Panc1 (cell line): ENCODE data around the gene PPFIA4. TPM values are rescaled to one million over a fixed set of nuclear protein-coding genes. Genes with fewer than 3 reads are reported as not detected.

Source experiments
- ATAC-seq: fragments of 200-7000 bp; cut with Tn5 transposase; 2 replicates; pipeline ENCODE4 v1.9.1; 2020; ENCODE audit warnings: mild to moderate bottlenecking, moderate library complexity
- BruUV-seq: library from RNA; stranded (reverse); fragments of 400-500 nt; replicated peaks from 2 replicates; lab custom pipeline; 2021; lab: Mats Ljungman, UMichigan
- CTCF ChIA-PET: fragments of 300-600 bp; sonication (Branson Sonifier 250); formaldehyde crosslinking; loops from one replicate; lab custom pipeline; 2022; ENCODE audit warnings: antibody characterized with exemption; lab: Charles Lee
- POLR2A ChIA-PET: fragments of 300-600 bp; sonication (Branson Sonifier 250); formaldehyde crosslinking; loops from one replicate; lab custom pipeline; 2022; ENCODE audit warnings: antibody characterized with exemption; lab: Charles Lee
- DNase-seq: peaks from one replicate; pipeline ENCODE4 v3.0.0-alpha.2; 2010; ENCODE audit warnings: low read depth, low spot score
- H3K27ac ChIP-seq: 2 replicates; pipeline ENCODE4 v1.5.1; 2011; ENCODE audit warnings: mild to moderate bottlenecking, low read length, inconsistent platforms
- H3K27me3 ChIP-seq: fragments of 200-500 bp; sonication (Bioruptor generic); 2 replicates; pipeline ENCODE4 v1.6.0; 2014; ENCODE audit warnings: low read length, inconsistent platforms; ENCODE audit not compliant: control insufficient read depth, insufficient read depth
- H3K36me3 ChIP-seq: fragments of 200-500 bp; sonication (Bioruptor generic); 2 replicates; pipeline ENCODE4 v1.5.1; 2014; ENCODE audit warnings: inconsistent platforms, mild to moderate bottlenecking, low read length, moderate library complexity; ENCODE audit not compliant: control insufficient read depth, insufficient read depth
- H3K4me1 ChIP-seq: 2 replicates; pipeline ENCODE4 v1.5.1; 2011; ENCODE audit warnings: inconsistent platforms, mild to moderate bottlenecking, low read length, moderate library complexity; ENCODE audit not compliant: control insufficient read depth, insufficient read depth
- H3K4me3 ChIP-seq, 2 experiments: 2 replicates each; pipeline ENCODE4 v1.5.1; 2011 to 2012; ENCODE audit warnings: low read depth in 2 of 2, low read length in 2 of 2, mild to moderate bottlenecking in 2 of 2, inconsistent platforms in 1 of 2, moderate library complexity in 1 of 2
- H3K9me3 ChIP-seq: fragments of 200-500 bp; sonication (Bioruptor generic); 2 replicates; pipeline ENCODE4 v1.5.1; 2014; ENCODE audit warnings: low read depth, mild to moderate bottlenecking, inconsistent platforms, low read length, moderate library complexity; ENCODE audit not compliant: control insufficient read depth, insufficient read depth
- POLR2AphosphoS5 ChIP-seq: IDR thresholded peaks from 2 replicates; pipeline ENCODE4 v1.6.1; 2012; ENCODE audit warnings: mild to moderate bottlenecking, low read depth, low read length, moderate library complexity
- SIN3A ChIP-seq: IDR thresholded peaks from 2 replicates; pipeline ENCODE4 v1.6.1; 2012; ENCODE audit warnings: low read depth, mild to moderate bottlenecking, low read length, moderate library complexity, borderline replicate concordance; ENCODE audit not compliant: insufficient read depth
- TCF7L2 ChIP-seq: IDR thresholded peaks from 2 replicates; pipeline ENCODE4 v1.6.1; 2011; ENCODE audit warnings: mild to moderate bottlenecking, low read depth, low read length, inconsistent platforms
- in situ Hi-C: cut with HindIII; loops from 2 replicates; pipeline ENCODE4 v1.10.0; 2016; ENCODE audit warnings: low sequenced_read_pairs, low pct_unique_long_range_greater_than_20kb
- intact Hi-C: fragments of 100-400 bp; cut with micrococcal nuclease; formaldehyde crosslinking; loops from one replicate; pipeline ENCODE4 v1.10.0; 2022; ENCODE audit not compliant: unreplicated experiment
- total RNA-seq: library from RNA; stranded (reverse); gene quantifications from one replicate; pipeline ENCODE4 v1.2.1, GENCODE V29; 2021; ENCODE audit not compliant: unreplicated experiment
- TF ChIP-seq, protein P1 (sequence below): fragments of 450-650 bp; IDR thresholded peaks from 2 replicates; pipeline ENCODE4 v1.5.1; 2017; ENCODE audit warnings: mild to moderate bottlenecking
- TF ChIP-seq, protein P2 (sequence below), 2 experiments: IDR thresholded peaks; 2 replicates each; pipeline ENCODE4 v1.6.1; 2011 to 2012; ENCODE audit warnings: low read depth in 2 of 2, control low read depth in 1 of 2, low read length in 1 of 2, mild to moderate bottlenecking in 1 of 2, moderate library complexity in 1 of 2; ENCODE audit not compliant: insufficient read depth in 1 of 2

PPFIA4 gene
- total RNA-seq, 1 experiment from 2014 or later: 1.9 TPM

DNA sequence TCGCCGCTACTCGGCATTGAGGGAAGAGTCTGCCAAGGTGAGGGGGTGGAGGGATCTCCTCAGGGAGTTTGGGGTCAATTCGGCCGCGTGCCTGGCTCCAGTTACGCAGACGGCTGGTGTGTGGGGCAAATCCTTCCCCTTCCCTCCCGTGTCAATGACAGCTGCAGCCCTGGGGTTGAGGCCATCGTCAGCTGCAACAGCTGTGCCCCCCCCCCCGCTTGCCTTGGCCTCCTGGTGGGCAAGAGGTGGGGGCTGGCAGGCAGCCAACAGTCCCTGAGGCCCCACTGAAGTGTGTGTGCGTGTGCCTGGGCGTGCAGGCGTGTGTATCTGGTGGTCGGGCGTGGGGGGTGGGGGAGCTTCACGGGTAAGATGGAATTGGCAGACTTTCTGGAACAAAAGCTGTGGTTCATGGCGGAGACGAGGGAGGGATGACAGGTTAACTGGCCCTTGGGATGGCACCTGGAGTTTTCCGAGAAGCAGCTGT is 25.6 kb downstream of the PPFIA4 start:
- Histone ChIP-seq H3K4me1 (no peaks in the 10 kb centered on the region), H3K27me3 (no peaks in the 10 kb centered on the region), H3K36me3 (no peaks in the 10 kb centered on the region), H3K9me3 (no peaks in the 10 kb centered on the region), H3K27ac (no peak overlapping the region), H3K4me3 (no peak overlapping the region)
- intact Hi-C loops (no loop called here), in situ Hi-C loops (no loop called here)
- ChIA-PET CTCF (interaction anchor here (0.8 kb wide), 1 partner anchor 76 kb away, joined by 3 read pairs; the partner anchor contains the start of gene ADORA1), POLR2A (no interaction called here)
- BruUV-seq: no TSS peak
- no peak for TF ChIP-seq TCF7L2
- no peak for TF ChIP-seq SIN3A
- TF ChIP-seq, protein P1, sequence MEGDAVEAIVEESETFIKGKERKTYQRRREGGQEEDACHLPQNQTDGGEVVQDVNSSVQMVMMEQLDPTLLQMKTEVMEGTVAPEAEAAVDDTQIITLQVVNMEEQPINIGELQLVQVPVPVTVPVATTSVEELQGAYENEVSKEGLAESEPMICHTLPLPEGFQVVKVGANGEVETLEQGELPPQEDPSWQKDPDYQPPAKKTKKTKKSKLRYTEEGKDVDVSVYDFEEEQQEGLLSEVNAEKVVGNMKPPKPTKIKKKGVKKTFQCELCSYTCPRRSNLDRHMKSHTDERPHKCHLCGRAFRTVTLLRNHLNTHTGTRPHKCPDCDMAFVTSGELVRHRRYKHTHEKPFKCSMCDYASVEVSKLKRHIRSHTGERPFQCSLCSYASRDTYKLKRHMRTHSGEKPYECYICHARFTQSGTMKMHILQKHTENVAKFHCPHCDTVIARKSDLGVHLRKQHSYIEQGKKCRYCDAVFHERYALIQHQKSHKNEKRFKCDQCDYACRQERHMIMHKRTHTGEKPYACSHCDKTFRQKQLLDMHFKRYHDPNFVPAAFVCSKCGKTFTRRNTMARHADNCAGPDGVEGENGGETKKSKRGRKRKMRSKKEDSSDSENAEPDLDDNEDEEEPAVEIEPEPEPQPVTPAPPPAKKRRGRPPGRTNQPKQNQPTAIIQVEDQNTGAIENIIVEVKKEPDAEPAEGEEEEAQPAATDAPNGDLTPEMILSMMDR: no peak
- no peak for TF ChIP-seq POLR2AphosphoS5
- TF ChIP-seq, protein P2, sequence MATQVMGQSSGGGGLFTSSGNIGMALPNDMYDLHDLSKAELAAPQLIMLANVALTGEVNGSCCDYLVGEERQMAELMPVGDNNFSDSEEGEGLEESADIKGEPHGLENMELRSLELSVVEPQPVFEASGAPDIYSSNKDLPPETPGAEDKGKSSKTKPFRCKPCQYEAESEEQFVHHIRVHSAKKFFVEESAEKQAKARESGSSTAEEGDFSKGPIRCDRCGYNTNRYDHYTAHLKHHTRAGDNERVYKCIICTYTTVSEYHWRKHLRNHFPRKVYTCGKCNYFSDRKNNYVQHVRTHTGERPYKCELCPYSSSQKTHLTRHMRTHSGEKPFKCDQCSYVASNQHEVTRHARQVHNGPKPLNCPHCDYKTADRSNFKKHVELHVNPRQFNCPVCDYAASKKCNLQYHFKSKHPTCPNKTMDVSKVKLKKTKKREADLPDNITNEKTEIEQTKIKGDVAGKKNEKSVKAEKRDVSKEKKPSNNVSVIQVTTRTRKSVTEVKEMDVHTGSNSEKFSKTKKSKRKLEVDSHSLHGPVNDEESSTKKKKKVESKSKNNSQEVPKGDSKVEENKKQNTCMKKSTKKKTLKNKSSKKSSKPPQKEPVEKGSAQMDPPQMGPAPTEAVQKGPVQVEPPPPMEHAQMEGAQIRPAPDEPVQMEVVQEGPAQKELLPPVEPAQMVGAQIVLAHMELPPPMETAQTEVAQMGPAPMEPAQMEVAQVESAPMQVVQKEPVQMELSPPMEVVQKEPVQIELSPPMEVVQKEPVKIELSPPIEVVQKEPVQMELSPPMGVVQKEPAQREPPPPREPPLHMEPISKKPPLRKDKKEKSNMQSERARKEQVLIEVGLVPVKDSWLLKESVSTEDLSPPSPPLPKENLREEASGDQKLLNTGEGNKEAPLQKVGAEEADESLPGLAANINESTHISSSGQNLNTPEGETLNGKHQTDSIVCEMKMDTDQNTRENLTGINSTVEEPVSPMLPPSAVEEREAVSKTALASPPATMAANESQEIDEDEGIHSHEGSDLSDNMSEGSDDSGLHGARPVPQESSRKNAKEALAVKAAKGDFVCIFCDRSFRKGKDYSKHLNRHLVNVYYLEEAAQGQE (IDR thresholded peaks at IDR 0.05; ENCODE audit: insufficient read depth in 1 of 2, low read depth in 2 of 2, low read length in 1 of 2): no peak
- ATAC-seq (no peak), DNase-seq (no peak)

DNA sequence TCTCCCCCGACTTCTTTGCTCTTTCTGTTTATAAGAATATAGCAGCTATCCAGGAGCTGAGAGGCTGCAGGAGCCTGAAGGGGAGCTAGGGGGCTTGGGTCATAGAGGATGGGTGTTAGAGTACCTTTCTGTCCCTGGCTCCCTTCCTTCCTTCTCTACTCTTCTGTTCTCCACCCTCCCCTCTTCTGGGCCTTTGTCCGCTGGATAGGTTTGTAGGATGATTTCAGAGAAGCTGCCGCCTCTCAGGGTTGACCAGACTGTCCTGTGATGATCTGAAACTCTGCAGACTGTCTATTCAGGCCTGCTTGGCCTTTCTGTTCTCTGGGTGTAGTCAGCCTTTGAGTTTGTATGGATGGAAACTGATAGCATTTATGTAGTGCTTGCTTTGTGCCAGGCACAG is 26.3 kb downstream of the PPFIA4 start:
- TF ChIP-seq, protein P2 (IDR thresholded peaks at IDR 0.05; ENCODE audit: insufficient read depth in 1 of 2, low read depth in 2 of 2, low read length in 1 of 2): no peak
- no peak for TF ChIP-seq POLR2AphosphoS5
- TF ChIP-seq, protein P1: no peak
- no peak for TF ChIP-seq SIN3A
- TF ChIP-seq TCF7L2: no peak
- BruUV-seq: no TSS peak
- intact Hi-C loops (no loop called here), in situ Hi-C loops (no loop called here)
- no peak overlapping the region for H3K4me3 ChIP-seq
- no peaks in the 10 kb centered on the region for H3K4me1 ChIP-seq
- H3K27me3 ChIP-seq: no peaks in the 10 kb centered on the region
- no peak overlapping the region for H3K27ac ChIP-seq
- H3K9me3 ChIP-seq: no peaks in the 10 kb centered on the region
- ChIA-PET CTCF (no interaction called here), POLR2A (no interaction called here)
- no peak for ATAC-seq
- no peak for DNase-seq
- H3K36me3 ChIP-seq: no peaks in the 10 kb centered on the region
